CD14-positive monocyte (primary cell): ENCODE results near the gene LIN37. TPM values are rescaled to one million over a fixed set of nuclear protein-coding genes. Genes with fewer than 3 reads are reported as not detected.
A peak's percentile ranks its signal among the peaks of the same experiment; 100 is the strongest.

Experiments
- DNase-seq, 3 donors: peaks; one replicate each; pipeline ENCODE4 v3.0.0-alpha.2; 2011 to 2022
- H2AFZ ChIP-seq: 2 replicates; pipeline ENCODE4 v1.6.0; 2012; ENCODE audit warnings: mild to moderate bottlenecking, low read depth, low read length, inconsistent platforms; ENCODE audit not compliant: insufficient read depth, poor library complexity, severe bottlenecking
- H3K27ac ChIP-seq, 2 donors: 1 replicate in 1 of 2; 2 replicates in 1 of 2; pipeline ENCODE4 v1.5.1; 2012 to 2013; ENCODE audit warnings: low read length in 2 of 2, control low read depth in 1 of 2, inconsistent platforms in 1 of 2, low read depth in 1 of 2, mild to moderate bottlenecking in 1 of 2
- H3K27me3 ChIP-seq, 2 donors: one replicate each; pipeline versions ENCODE4 v1.6.0 to v1.6.1; 2011 to 2013; ENCODE audit warnings: low read length in 2 of 2; ENCODE audit not compliant: control insufficient read depth in 2 of 2, insufficient read depth in 2 of 2
- H3K36me3 ChIP-seq, 2 donors: replicated peaks in 1 of 2; 1 replicate in 1 of 2; 2 replicates in 1 of 2; pipeline versions ENCODE4 v1.5.1 to v1.6.1; 2012 to 2013; ENCODE audit warnings: low read length in 2 of 2, control low read depth in 1 of 2, inconsistent platforms in 1 of 2, mild to moderate bottlenecking in 1 of 2; ENCODE audit not compliant: insufficient read depth in 2 of 2, control insufficient read depth in 1 of 2
- H3K4me1 ChIP-seq, 2 donors: 1 replicate in 1 of 2; 2 replicates in 1 of 2; pipeline versions ENCODE4 v1.5.1 to v1.6.1; 2012 to 2013; ENCODE audit warnings: low read length in 2 of 2, control low read depth in 1 of 2, inconsistent platforms in 1 of 2, mild to moderate bottlenecking in 1 of 2, moderate library complexity in 1 of 2; ENCODE audit not compliant: insufficient read depth in 2 of 2, control insufficient read depth in 1 of 2
- H3K4me2 ChIP-seq: replicated peaks from 2 replicates; pipeline ENCODE3; 2012; ENCODE audit warnings: low read length, moderate library complexity, mild to moderate bottlenecking; ENCODE audit not compliant: poor library complexity, severe bottlenecking; ENCODE audit errors: extremely low read depth
- H3K4me3 ChIP-seq, 3 experiments: fragments of 200-600 bp in 1 of 3; sonication (generic) in 1 of 3; replicated peaks in 1 of 3; 1 replicate in 2 of 3; 2 replicates in 1 of 3; pipeline ENCODE4 v1.5.1; 2011 to 2013; ENCODE audit warnings: low read length in 3 of 3, mild to moderate bottlenecking in 3 of 3, control low read depth in 2 of 3, low read depth in 2 of 3, inconsistent platforms in 1 of 3, moderate library complexity in 1 of 3
- H3K79me2 ChIP-seq: 2 replicates; pipeline ENCODE4 v1.6.0; 2012; ENCODE audit warnings: mild to moderate bottlenecking, control low read depth, inconsistent platforms, low read length, moderate library complexity; ENCODE audit not compliant: insufficient read depth
- H3K9ac ChIP-seq: 2 replicates; pipeline ENCODE4 v1.6.0; 2017; ENCODE audit warnings: low read length, mild to moderate bottlenecking; ENCODE audit not compliant: insufficient read depth, poor library complexity, severe bottlenecking
- H3K9me3 ChIP-seq, 2 donors: replicated peaks in 1 of 2; 1 replicate in 1 of 2; 2 replicates in 1 of 2; pipeline versions ENCODE4 v1.5.1 to v1.6.1; 2012 to 2013; ENCODE audit warnings: low read length in 2 of 2, control low read depth in 1 of 2; ENCODE audit not compliant: control insufficient read depth in 1 of 2, insufficient read depth in 1 of 2
- H4K20me1 ChIP-seq: 2 replicates; pipeline ENCODE4 v1.6.0; 2012; ENCODE audit warnings: mild to moderate bottlenecking, low read length, control low read depth, moderate library complexity; ENCODE audit not compliant: insufficient read depth
- H3K27ac Mint-ChIP-seq, 7 donors: one replicate each; pipeline ENCODE4 v1.8.0; 2020; ENCODE audit warnings: mild to moderate bottlenecking in 7 of 7, mixed read lengths in 7 of 7, moderate library complexity in 6 of 7, inconsistent platforms in 2 of 7
- H3K27me3 Mint-ChIP-seq, 3 donors: one replicate each; pipeline ENCODE4 v1.8.0; 2021 to 2022; ENCODE audit warnings: low read depth in 3 of 3, mild to moderate bottlenecking in 3 of 3, mixed read lengths in 3 of 3, moderate library complexity in 3 of 3, inconsistent platforms in 1 of 3
- H3K36me3 Mint-ChIP-seq, 2 donors: one replicate each; pipeline ENCODE4 v1.8.0; 2020; ENCODE audit warnings: mixed read lengths in 2 of 2, inconsistent platforms in 1 of 2, mild to moderate bottlenecking in 1 of 2
- H3K4me1 Mint-ChIP-seq: one replicate; pipeline ENCODE4 v1.8.0; 2020; ENCODE audit warnings: mild to moderate bottlenecking, mixed read lengths
- H3K4me3 Mint-ChIP-seq, 2 donors: one replicate each; pipeline ENCODE4 v1.8.0; 2020; ENCODE audit warnings: mild to moderate bottlenecking in 2 of 2, mixed read lengths in 2 of 2, moderate library complexity in 1 of 2
- H3K9me3 Mint-ChIP-seq, 7 donors: one replicate each; pipeline ENCODE4 v1.8.0; 2020 to 2022; ENCODE audit warnings: mixed read lengths in 7 of 7, mild to moderate bottlenecking in 6 of 7, moderate library complexity in 6 of 7, inconsistent platforms in 2 of 7
- WGBS: methylation state at CpG from one replicate; pipeline ENCODE4 v1.1.5; 2013; ENCODE audit warnings: missing lambda C conversion rate; ENCODE audit not compliant: insufficient coverage; 5-methylcytosine and 5-hydroxymethylcytosine counted together
- intact Hi-C, 2 donors: fragments of 100-400 bp; cut with micrococcal nuclease; formaldehyde crosslinking; loops; one replicate each; pipeline versions ENCODE4 v1.15.0 to v1.15.1; 2023
- polyA plus RNA-seq, 3 donors: library from polyadenylated mRNA; depleted of rRNA in 1 of 3; unstranded in 2 of 3; stranded (reverse) in 1 of 3; fragments of 300-500 nt in 2 of 3; fragments of >200 nt in 1 of 3; fragmentation: Illumina TruSeq in 2 of 3; gene quantifications; 1 replicate in 2 of 3; 2 replicates in 1 of 3; pipeline ENCODE4 v1.2.3, GENCODE V29; 2012 to 2021
- TF ChIP-seq, protein P1 (sequence below): fragments of 200-600 bp; IDR thresholded peaks from one replicate; pipeline ENCODE4 v1.8.0; 2022; ENCODE audit warnings: antibody characterized with exemption, mild to moderate bottlenecking

LIN37 gene
- polyA plus RNA-seq, 3 donors = 5.6 to 28.6 (median 7.2) TPM

DNA sequence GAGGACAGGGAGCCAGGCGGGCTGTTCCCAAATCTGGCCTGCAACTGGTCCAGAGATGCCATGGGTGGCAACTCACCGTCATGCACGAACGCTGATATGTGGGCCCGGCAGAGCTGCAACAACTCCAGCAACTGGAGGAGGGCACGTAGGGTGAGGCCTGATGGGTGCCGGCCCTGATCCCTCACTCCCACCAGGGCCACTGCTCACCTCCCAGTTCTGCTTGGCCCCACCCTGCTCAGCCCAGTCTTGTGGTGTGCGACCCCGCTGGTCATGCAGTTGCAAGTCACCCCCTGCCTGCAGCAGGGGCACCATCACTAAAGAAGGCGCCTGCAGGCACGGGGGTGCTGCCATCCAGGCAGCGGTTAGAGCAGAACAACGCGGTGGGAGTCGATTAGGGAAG is 43.9 kb downstream of the LIN37 start:
- intact Hi-C loops = no loop called here
- H3K9me3 ChIP-seq = no peaks in the 10 kb centered on the region

DNA sequence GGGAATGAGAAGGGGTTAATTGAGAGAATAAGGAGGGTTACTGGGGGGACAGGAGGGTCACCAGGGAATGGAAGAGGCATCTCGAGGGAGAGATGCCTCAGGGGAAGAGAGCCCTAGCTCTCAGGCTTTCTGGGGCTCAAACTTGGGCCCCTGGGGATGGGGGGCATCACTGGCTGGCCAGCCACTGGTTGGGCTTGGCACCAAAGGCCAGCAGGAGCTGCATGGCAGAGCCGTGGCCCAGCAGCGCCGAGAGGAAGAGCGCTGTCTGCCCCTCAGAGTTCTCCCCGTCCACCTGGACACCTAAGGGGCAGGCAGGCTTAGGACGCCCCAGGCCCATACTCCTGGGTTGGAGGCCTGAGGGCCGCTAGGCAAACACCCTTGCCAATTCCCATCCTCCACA is 44.5 kb downstream of the LIN37 start:
- no peak overlapping the region for H3K9ac ChIP-seq
- intact Hi-C loops = no loop called here
- H3K4me3 ChIP-seq = no peak overlapping the region
- no peak overlapping the region for H3K4me3 Mint-ChIP-seq
- WGBS = 89% methylated on average over 8 of the region's 8 CpGs
- peaks cover 28 to 36% (median 28%) of the 10 kb centered on the region in 3 donors for H3K27me3 Mint-ChIP-seq
- TF ChIP-seq, protein P1, sequence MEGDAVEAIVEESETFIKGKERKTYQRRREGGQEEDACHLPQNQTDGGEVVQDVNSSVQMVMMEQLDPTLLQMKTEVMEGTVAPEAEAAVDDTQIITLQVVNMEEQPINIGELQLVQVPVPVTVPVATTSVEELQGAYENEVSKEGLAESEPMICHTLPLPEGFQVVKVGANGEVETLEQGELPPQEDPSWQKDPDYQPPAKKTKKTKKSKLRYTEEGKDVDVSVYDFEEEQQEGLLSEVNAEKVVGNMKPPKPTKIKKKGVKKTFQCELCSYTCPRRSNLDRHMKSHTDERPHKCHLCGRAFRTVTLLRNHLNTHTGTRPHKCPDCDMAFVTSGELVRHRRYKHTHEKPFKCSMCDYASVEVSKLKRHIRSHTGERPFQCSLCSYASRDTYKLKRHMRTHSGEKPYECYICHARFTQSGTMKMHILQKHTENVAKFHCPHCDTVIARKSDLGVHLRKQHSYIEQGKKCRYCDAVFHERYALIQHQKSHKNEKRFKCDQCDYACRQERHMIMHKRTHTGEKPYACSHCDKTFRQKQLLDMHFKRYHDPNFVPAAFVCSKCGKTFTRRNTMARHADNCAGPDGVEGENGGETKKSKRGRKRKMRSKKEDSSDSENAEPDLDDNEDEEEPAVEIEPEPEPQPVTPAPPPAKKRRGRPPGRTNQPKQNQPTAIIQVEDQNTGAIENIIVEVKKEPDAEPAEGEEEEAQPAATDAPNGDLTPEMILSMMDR = no peak
- H3K9me3 ChIP-seq = no peaks in the 10 kb centered on the region
- no peaks in the 10 kb centered on the region for H3K36me3 ChIP-seq
- no peak for DNase-seq
- no peaks in the 10 kb centered on the region for H3K4me1 ChIP-seq
- no peak overlapping the region for H3K4me2 ChIP-seq
- no peak overlapping the region for H3K27ac ChIP-seq
- H3K27ac Mint-ChIP-seq = peak overlapping the region in 1 of 7 donors; percentile 26
- H3K4me1 Mint-ChIP-seq = peaks cover 4% of the 10 kb centered on the region
- peaks cover 0 to under 1% of the 10 kb centered on the region in 2 donors for H3K36me3 Mint-ChIP-seq
- H4K20me1 ChIP-seq = no peaks in the 10 kb centered on the region
- peaks cover 0 to 6% (median 0%) of the 10 kb centered on the region in 7 donors for H3K9me3 Mint-ChIP-seq
- no peak overlapping the region for H2AFZ ChIP-seq
- H3K27me3 ChIP-seq = peaks cover 2 to 17% of the 10 kb centered on the region in 2 donors
- H3K79me2 ChIP-seq = no peaks in the 10 kb centered on the region

More for the DNA sequence above, 43.9 kb downstream of the LIN37 start:
- no peak overlapping the region for H2AFZ ChIP-seq
- no peaks in the 10 kb centered on the region for H3K4me1 ChIP-seq
- H3K27me3 ChIP-seq = peaks cover 2 to 11% of the 10 kb centered on the region in 2 donors
- no peaks in the 10 kb centered on the region for H4K20me1 ChIP-seq
- TF ChIP-seq, protein P1 = no peak
- Mint-ChIP-seq H3K9me3 (peaks cover 0 to 6% (median 0%) of the 10 kb centered on the region in 7 donors), H3K27ac (peak overlapping the region in 1 of 7 donors; percentile 23), H3K36me3 (peaks cover 0 to 4% of the 10 kb centered on the region in 2 donors), H3K4me3 (no peak overlapping the region), H3K4me1 (peaks cover 2% of the 10 kb centered on the region), H3K27me3 (peaks cover 22 to 30% (median 24%) of the 10 kb centered on the region in 3 donors)
- H3K4me2 ChIP-seq = no peak overlapping the region
- H3K36me3 ChIP-seq = peaks cover 0 to 5% of the 10 kb centered on the region in 2 donors
- no peak overlapping the region for H3K27ac ChIP-seq
- H3K79me2 ChIP-seq = no peaks in the 10 kb centered on the region
- DNase-seq = no peak
- no peak overlapping the region for H3K9ac ChIP-seq
- no peak overlapping the region for H3K4me3 ChIP-seq
- WGBS = 90% methylated on average over 15 of the region's 15 CpGs
